Measurements from ENCODE around the gene ALKBH5. TPM values are rescaled to one million over a fixed set of nuclear protein-coding genes. Genes with fewer than 3 reads are reported as not detected.
A peak's percentile ranks its signal among the peaks of the same experiment; 100 is the strongest.

Gene ALKBH5
- total and polyA plus RNA-seq, 2 donors (not counting 1 experiment from before 2014, with no cell fraction given) = 70.3 to 103 TPM

- H3K36me3 ChIP-seq (ENCODE audit: control insufficient read depth, insufficient read depth, low read length) = peaks cover 61% of the 10 kb centered on the region
- H4K20me1 ChIP-seq (ENCODE audit: control insufficient read depth, extremely low read depth, insufficient read depth, low read length) = no peaks in the 10 kb centered on the region
- no peaks in the 10 kb centered on the region for H3K79me2 ChIP-seq (ENCODE audit: control insufficient read depth, insufficient read depth, low read length)
- H3K4me3 ChIP-seq (replicated peaks in 1 of 4; ENCODE audit: control extremely low read depth in 1 of 4, insufficient read depth in 1 of 4, low read depth in 3 of 4, low read length in 4 of 4) = no peak overlapping the region
- no peaks in the 10 kb centered on the region for H3K4me1 ChIP-seq (ENCODE audit: control insufficient read depth, extremely low read depth, insufficient read depth, low read length)
- no peaks in the 10 kb centered on the region for H3K27me3 ChIP-seq (ENCODE audit: control insufficient read depth, insufficient read depth, low read length)
- DNase-seq (ENCODE audit: low read depth in 2 of 2) = no peak
- TF ChIP-seq CTCF (conservative IDR thresholded peaks at IDR 0.05 in 1 of 2, IDR thresholded peaks at IDR 0.05 in 1 of 2; ENCODE audit: low read depth in 1 of 2, low read length in 2 of 2) = no peak
- no peak for TF ChIP-seq EZH2 (IDR thresholded peaks at IDR 0.05; ENCODE audit: low read length, missing control alignments)
- no peak overlapping the region for H2AFZ ChIP-seq (ENCODE audit: low read length)
- no peak overlapping the region for H3K27ac ChIP-seq (ENCODE audit: insufficient read depth, low read length)
- H3K4me2 ChIP-seq (ENCODE audit: extremely low read depth, insufficient read depth, low read length) = no peak overlapping the region
- H3K9me3 ChIP-seq (ENCODE audit: control insufficient read depth, insufficient read depth, low read depth, low read length) = no peaks in the 10 kb centered on the region
- H3K9ac ChIP-seq (ENCODE audit: insufficient read depth, low read length) = no peak overlapping the region
Observed at GRCh38 chr17:18247613-18248001, 64.0 kb downstream of the ALKBH5 start.

GRCh38 chr17:18248300-18248731 lies 64.7 kb downstream of the ALKBH5 start:
- TF ChIP-seq EZH2 (IDR thresholded peaks at IDR 0.05; ENCODE audit: low read length, missing control alignments) (no peak), CTCF (conservative IDR thresholded peaks at IDR 0.05 in 1 of 2, IDR thresholded peaks at IDR 0.05 in 1 of 2; ENCODE audit: low read depth in 1 of 2, low read length in 2 of 2) (peak; percentile 60 to 73)
- H3K79me2 ChIP-seq (ENCODE audit: control insufficient read depth, insufficient read depth, low read length) = no peaks in the 10 kb centered on the region
- peaks cover 65% of the 10 kb centered on the region for H3K36me3 ChIP-seq (ENCODE audit: control insufficient read depth, insufficient read depth, low read length)

GRCh38 chr17:18248811-18249210 lies 65.2 kb downstream of the ALKBH5 start:
- no peaks in the 10 kb centered on the region for H3K9me3 ChIP-seq (ENCODE audit: control insufficient read depth, insufficient read depth, low read depth, low read length)
- no peaks in the 10 kb centered on the region for H3K79me2 ChIP-seq (ENCODE audit: control insufficient read depth, insufficient read depth, low read length)
- no peak overlapping the region for H3K4me2 ChIP-seq (ENCODE audit: extremely low read depth, insufficient read depth, low read length)
- no peak overlapping the region for H3K4me3 ChIP-seq (replicated peaks in 1 of 4; ENCODE audit: control extremely low read depth in 1 of 4, insufficient read depth in 1 of 4, low read depth in 3 of 4, low read length in 4 of 4)
- H3K36me3 ChIP-seq (ENCODE audit: control insufficient read depth, insufficient read depth, low read length) = peaks cover 65% of the 10 kb centered on the region
- TF ChIP-seq CTCF (conservative IDR thresholded peaks at IDR 0.05 in 1 of 2, IDR thresholded peaks at IDR 0.05 in 1 of 2; ENCODE audit: low read depth in 1 of 2, low read length in 2 of 2) (no peak), EZH2 (IDR thresholded peaks at IDR 0.05; ENCODE audit: low read length, missing control alignments) (no peak)
- no peak overlapping the region for H2AFZ ChIP-seq (ENCODE audit: low read length)
- H3K27ac ChIP-seq (ENCODE audit: insufficient read depth, low read length) = no peak overlapping the region
- DNase-seq (ENCODE audit: low read depth in 2 of 2) = no peak
- H4K20me1 ChIP-seq (ENCODE audit: control insufficient read depth, extremely low read depth, insufficient read depth, low read length) = no peaks in the 10 kb centered on the region
- H3K27me3 ChIP-seq (ENCODE audit: control insufficient read depth, insufficient read depth, low read length) = no peaks in the 10 kb centered on the region
- no peak overlapping the region for H3K9ac ChIP-seq (ENCODE audit: insufficient read depth, low read length)
- no peaks in the 10 kb centered on the region for H3K4me1 ChIP-seq (ENCODE audit: control insufficient read depth, extremely low read depth, insufficient read depth, low read length)

More at GRCh38 chr17:18248300-18248731, 64.7 kb downstream of the ALKBH5 start:
- Histone ChIP-seq H4K20me1 (ENCODE audit: control insufficient read depth, extremely low read depth, insufficient read depth, low read length) (no peaks in the 10 kb centered on the region), H3K9ac (ENCODE audit: insufficient read depth, low read length) (no peak overlapping the region), H3K4me3 (replicated peaks in 1 of 4; ENCODE audit: control extremely low read depth in 1 of 4, insufficient read depth in 1 of 4, low read depth in 3 of 4, low read length in 4 of 4) (no peak overlapping the region), H3K27ac (ENCODE audit: insufficient read depth, low read length) (no peak overlapping the region), H2AFZ (ENCODE audit: low read length) (no peak overlapping the region), H3K4me2 (ENCODE audit: extremely low read depth, insufficient read depth, low read length) (no peak overlapping the region), H3K4me1 (ENCODE audit: control insufficient read depth, extremely low read depth, insufficient read depth, low read length) (no peaks in the 10 kb centered on the region), H3K9me3 (ENCODE audit: control insufficient read depth, insufficient read depth, low read depth, low read length) (no peaks in the 10 kb centered on the region), H3K27me3 (ENCODE audit: control insufficient read depth, insufficient read depth, low read length) (no peaks in the 10 kb centered on the region)
- peak; percentile 62 to 74 for DNase-seq (ENCODE audit: low read depth in 2 of 2)
